Fibroblast of lung (primary cell): ENCODE measurements around the gene POLD1. TPM values are rescaled to one million over a fixed set of nuclear protein-coding genes. Genes with fewer than 3 reads are reported as not detected.

Source experiments
- DNase-seq, 2 donors: peaks; one replicate each; pipeline versions ENCODE4 v3.0.0 to v3.0.0-alpha.2; 2010; ENCODE audit warnings: low read depth in 2 of 2
- H2AFZ ChIP-seq: 2 replicates; pipeline ENCODE4 v1.5.1; 2012; ENCODE audit warnings: low read length, control low read depth, inconsistent platforms
- H3K27ac ChIP-seq: 2 replicates; pipeline ENCODE4 v1.5.1; 2011; ENCODE audit warnings: low read length, control low read depth; ENCODE audit not compliant: insufficient read depth
- H3K27me3 ChIP-seq: 2 replicates; pipeline ENCODE4 v1.5.1; 2011; ENCODE audit warnings: mild to moderate bottlenecking, low read length; ENCODE audit not compliant: control insufficient read depth, insufficient read depth
- H3K36me3 ChIP-seq: 2 replicates; pipeline ENCODE4 v1.5.1; 2011; ENCODE audit warnings: low read length; ENCODE audit not compliant: control insufficient read depth, insufficient read depth
- H3K4me1 ChIP-seq: 2 replicates; pipeline ENCODE4 v1.5.1; 2011; ENCODE audit warnings: low read length; ENCODE audit not compliant: control insufficient read depth, insufficient read depth; ENCODE audit errors: extremely low read depth
- H3K4me2 ChIP-seq: 2 replicates; pipeline ENCODE4 v1.5.1; 2011; ENCODE audit warnings: low read length, control low read depth; ENCODE audit not compliant: insufficient read depth; ENCODE audit errors: extremely low read depth
- H3K4me3 ChIP-seq, 4 experiments: fragments of 200-600 bp in 1 of 4; sonication (generic) in 1 of 4; replicated peaks in 1 of 4; 2 replicates each; pipeline ENCODE4 v1.5.1; 2011 to 2016; ENCODE audit warnings: low read length in 4 of 4, low read depth in 3 of 4, mild to moderate bottlenecking in 3 of 4, control low read depth in 2 of 4, inconsistent platforms in 1 of 4, mixed read lengths in 1 of 4; ENCODE audit not compliant: insufficient read depth in 1 of 4; ENCODE audit errors: control extremely low read depth in 1 of 4
- H3K79me2 ChIP-seq: 2 replicates; pipeline ENCODE4 v1.5.1; 2012; ENCODE audit warnings: mild to moderate bottlenecking, low read length, inconsistent platforms; ENCODE audit not compliant: control insufficient read depth, insufficient read depth
- H3K9ac ChIP-seq: 2 replicates; pipeline ENCODE4 v1.5.1; 2011; ENCODE audit warnings: mild to moderate bottlenecking, low read length, control low read depth; ENCODE audit not compliant: insufficient read depth
- H3K9me3 ChIP-seq: 2 replicates; pipeline ENCODE4 v1.5.1; 2012; ENCODE audit warnings: low read depth, low read length; ENCODE audit not compliant: control insufficient read depth, insufficient read depth
- H4K20me1 ChIP-seq: 2 replicates; pipeline ENCODE4 v1.5.1; 2011; ENCODE audit warnings: low read length; ENCODE audit not compliant: control insufficient read depth, insufficient read depth; ENCODE audit errors: extremely low read depth
- EZH2 ChIP-seq: IDR thresholded peaks from 2 replicates; pipeline ENCODE4 v1.5.1; 2012; ENCODE audit warnings: low read length, control low read depth, mild to moderate bottlenecking; ENCODE audit errors: missing control alignments
- polyA plus RNA-seq, 2 donors: library from polyadenylated mRNA; depleted of rRNA in 1 of 2; stranded (reverse) in 1 of 2; unstranded in 1 of 2; fragments of >200 nt; gene quantifications; 2 replicates each; pipeline ENCODE4 v1.2.1, GENCODE V29; 2011 to 2012; ENCODE audit warnings: missing spikeins in 1 of 2
- total RNA-seq: library from RNA; depleted of rRNA; stranded (reverse); fragments of >200 nt; gene quantifications from 2 replicates; pipeline ENCODE4 v1.2.1, GENCODE V29; 2014
- TF ChIP-seq, protein P1 (sequence below), 2 donors: IDR thresholded peaks in 1 of 2; conservative IDR thresholded peaks in 1 of 2; 1 replicate in 1 of 2; 2 replicates in 1 of 2; pipeline ENCODE4 v1.5.1; 2011 to 2012; ENCODE audit warnings: low read length in 2 of 2, control low read depth in 1 of 2, inconsistent platforms in 1 of 2, low read depth in 1 of 2, mild to moderate bottlenecking in 1 of 2

The POLD1 gene
- total and polyA plus RNA-seq, 2 donors (not counting 1 experiment from before 2014, with no cell fraction given): 4.0 to 23.6 TPM

DNA sequence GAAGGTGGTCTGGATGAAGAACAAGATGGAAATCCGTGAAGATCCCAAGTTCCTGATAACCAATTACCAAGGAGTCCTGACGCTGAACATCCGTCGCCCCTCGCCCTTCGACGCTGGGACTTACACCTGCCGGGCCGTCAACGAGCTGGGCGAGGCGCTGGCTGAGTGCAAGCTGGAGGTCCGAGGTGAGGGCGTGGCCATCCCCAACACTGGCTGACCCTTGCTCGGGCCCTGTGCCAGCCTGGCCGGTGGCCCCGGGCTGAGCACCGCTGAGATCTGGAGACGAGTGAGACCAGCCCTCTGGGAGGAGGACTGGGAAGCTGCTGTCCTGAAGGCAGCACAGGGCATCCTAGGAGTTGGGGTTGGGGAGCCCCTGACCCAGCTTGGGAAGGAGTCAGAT, 80.2 kb downstream of the POLD1 start:
- no peak overlapping the region for H3K27ac ChIP-seq
- H3K4me2 ChIP-seq: no peak overlapping the region
- no peak overlapping the region for H3K4me3 ChIP-seq
- peaks cover 2% of the 10 kb centered on the region for H3K4me1 ChIP-seq
- no peak overlapping the region for H3K9ac ChIP-seq
- TF ChIP-seq EZH2: no peak
- TF ChIP-seq, protein P1, sequence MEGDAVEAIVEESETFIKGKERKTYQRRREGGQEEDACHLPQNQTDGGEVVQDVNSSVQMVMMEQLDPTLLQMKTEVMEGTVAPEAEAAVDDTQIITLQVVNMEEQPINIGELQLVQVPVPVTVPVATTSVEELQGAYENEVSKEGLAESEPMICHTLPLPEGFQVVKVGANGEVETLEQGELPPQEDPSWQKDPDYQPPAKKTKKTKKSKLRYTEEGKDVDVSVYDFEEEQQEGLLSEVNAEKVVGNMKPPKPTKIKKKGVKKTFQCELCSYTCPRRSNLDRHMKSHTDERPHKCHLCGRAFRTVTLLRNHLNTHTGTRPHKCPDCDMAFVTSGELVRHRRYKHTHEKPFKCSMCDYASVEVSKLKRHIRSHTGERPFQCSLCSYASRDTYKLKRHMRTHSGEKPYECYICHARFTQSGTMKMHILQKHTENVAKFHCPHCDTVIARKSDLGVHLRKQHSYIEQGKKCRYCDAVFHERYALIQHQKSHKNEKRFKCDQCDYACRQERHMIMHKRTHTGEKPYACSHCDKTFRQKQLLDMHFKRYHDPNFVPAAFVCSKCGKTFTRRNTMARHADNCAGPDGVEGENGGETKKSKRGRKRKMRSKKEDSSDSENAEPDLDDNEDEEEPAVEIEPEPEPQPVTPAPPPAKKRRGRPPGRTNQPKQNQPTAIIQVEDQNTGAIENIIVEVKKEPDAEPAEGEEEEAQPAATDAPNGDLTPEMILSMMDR (conservative IDR thresholded peaks at IDR 0.05 in 1 of 2, IDR thresholded peaks at IDR 0.05 in 1 of 2; ENCODE audit: low read depth in 1 of 2, low read length in 2 of 2): no peak
- no peaks in the 10 kb centered on the region for H3K36me3 ChIP-seq
- H4K20me1 ChIP-seq: no peaks in the 10 kb centered on the region
- DNase-seq: no peak
- H3K9me3 ChIP-seq: no peaks in the 10 kb centered on the region
- H3K79me2 ChIP-seq: no peaks in the 10 kb centered on the region
- no peak overlapping the region for H2AFZ ChIP-seq
- peaks cover 3% of the 10 kb centered on the region for H3K27me3 ChIP-seq

- TF ChIP-seq, protein P1 (conservative IDR thresholded peaks at IDR 0.05 in 1 of 2, IDR thresholded peaks at IDR 0.05 in 1 of 2; ENCODE audit: low read depth in 1 of 2, low read length in 2 of 2): no peak
- TF ChIP-seq EZH2: no peak
- H3K9me3 ChIP-seq: no peaks in the 10 kb centered on the region
- no peaks in the 10 kb centered on the region for H3K36me3 ChIP-seq
- no peak for DNase-seq
- peaks cover 2% of the 10 kb centered on the region for H3K4me1 ChIP-seq
- no peaks in the 10 kb centered on the region for H4K20me1 ChIP-seq
- no peak overlapping the region for H3K9ac ChIP-seq
- H3K27me3 ChIP-seq: peaks cover 3% of the 10 kb centered on the region
- H3K4me2 ChIP-seq: no peak overlapping the region
- H3K4me3 ChIP-seq: no peak overlapping the region
- no peaks in the 10 kb centered on the region for H3K79me2 ChIP-seq
- no peak overlapping the region for H3K27ac ChIP-seq
- no peak overlapping the region for H2AFZ ChIP-seq
These were observed 80.9 kb downstream of the POLD1 start for GRCh38 chr19:50465000-50465399.

- Histone ChIP-seq H3K4me2 (no peak overlapping the region), H3K4me3 (no peak overlapping the region), H3K9me3 (no peaks in the 10 kb centered on the region), H4K20me1 (no peaks in the 10 kb centered on the region), H3K4me1 (no peaks in the 10 kb centered on the region), H3K36me3 (no peaks in the 10 kb centered on the region), H2AFZ (no peak overlapping the region), H3K27me3 (peaks cover 3% of the 10 kb centered on the region), H3K9ac (no peak overlapping the region), H3K27ac (no peak overlapping the region), H3K79me2 (no peaks in the 10 kb centered on the region)
- no peak for TF ChIP-seq EZH2
- TF ChIP-seq, protein P1 (conservative IDR thresholded peaks at IDR 0.05 in 1 of 2, IDR thresholded peaks at IDR 0.05 in 1 of 2; ENCODE audit: low read depth in 1 of 2, low read length in 2 of 2): no peak
- DNase-seq: peak in 1 of 2 donors; percentile 4
These were observed 82.0 kb downstream of the POLD1 start for GRCh38 chr19:50465986-50466705.
